CD4-positive, alpha-beta T cell treated with Interleukin-10 for 1 hour (primary cell): ENCODE data around the gene FARS2.

Source experiments
- DNase-seq: peaks from one replicate; pipeline ENCODE4 v3.0.0-alpha.2; 2020

FARS2 gene

DNA sequence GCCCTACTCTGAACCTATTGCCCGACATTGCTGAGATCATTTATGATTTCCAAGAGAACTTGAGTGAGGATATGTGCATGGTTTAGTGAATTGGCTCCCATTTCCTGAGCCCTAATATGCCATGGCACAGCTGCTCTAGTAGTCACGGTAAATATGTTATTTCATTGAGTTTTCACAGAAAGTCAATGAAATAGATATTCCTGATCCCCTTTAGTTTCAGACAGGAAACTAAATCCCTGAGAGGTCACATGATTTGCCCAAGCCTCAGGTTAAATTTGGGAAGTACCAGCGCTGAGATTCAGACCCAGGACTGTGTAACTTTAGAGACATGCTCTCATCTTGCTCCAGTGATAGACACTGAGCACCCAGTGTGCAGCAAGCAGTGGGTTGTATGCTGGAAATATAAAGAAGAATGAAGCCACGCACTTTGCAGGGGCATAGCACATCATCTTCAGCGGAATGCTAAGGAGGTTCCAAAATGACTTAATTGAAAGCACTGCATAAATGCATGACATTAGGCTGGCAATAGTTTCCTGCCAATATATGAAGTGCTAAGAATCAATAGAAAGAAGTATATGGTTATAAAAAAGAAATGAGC lies 70.6 kb downstream of the FARS2 start:
- DNase-seq = no peak

GRCh38 chr6:5333658-5334057 lies 72.3 kb downstream of the FARS2 start:
- DNase-seq = no peak

DNA sequence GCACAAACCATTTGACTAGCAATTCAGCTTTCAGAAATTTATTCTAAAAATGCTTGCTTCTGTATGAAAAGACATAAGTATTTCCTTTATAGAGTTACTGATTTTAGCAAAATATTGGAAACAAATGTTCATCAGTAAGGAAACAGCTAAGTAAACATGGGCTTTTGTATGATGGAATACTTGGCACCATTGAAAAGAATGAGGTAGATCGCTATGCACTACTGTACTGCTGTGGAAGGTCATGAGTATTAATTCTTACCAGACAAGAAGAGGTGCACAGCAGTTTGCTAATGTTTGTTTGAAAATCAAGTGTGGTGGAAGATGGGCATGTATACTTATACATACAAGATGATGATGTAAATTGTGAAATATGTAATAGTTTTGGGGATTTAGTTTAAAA lies 73.0 kb downstream of the FARS2 start:
- no peak for DNase-seq

DNA sequence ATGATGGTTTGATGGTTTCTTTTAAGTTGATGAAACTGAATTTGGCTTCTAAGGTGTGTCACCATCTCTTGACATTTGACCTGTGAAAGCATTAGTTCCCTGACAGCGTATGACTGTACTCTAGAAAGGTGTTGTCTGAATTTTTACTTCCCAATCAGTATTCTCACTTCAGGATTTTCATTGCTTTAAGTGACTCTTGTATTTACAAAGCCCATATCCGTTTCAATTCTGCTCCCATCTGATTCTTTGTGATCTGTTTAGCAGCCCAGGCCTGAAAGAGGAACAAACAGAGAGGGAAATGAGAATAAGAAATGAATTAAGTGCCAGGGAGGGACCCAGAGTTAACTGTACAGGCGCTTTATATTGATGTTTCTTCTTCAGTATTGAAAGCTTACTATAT lies 73.7 kb downstream of the FARS2 start:
- DNase-seq = no peak

DNA sequence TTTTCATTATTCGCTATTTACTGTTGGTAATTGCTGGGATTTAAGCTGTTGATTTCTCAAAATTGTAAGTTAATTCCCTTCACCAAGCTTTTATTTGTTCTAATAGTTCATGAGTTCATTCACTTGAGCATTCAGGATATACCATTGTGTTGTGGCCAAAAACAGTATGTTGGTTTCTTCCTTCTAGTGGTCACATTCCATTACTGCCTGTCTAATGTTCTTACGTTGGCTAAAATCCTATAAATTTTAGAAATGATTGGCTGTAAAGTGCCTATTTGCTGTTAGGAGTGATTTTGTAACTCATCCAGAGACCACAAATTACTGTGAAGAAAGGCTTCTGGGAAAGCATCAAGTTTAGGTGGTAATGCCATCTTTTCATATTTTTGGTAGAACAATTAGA lies 76.3 kb downstream of the FARS2 start:
- DNase-seq = no peak

- no peak for DNase-seq
These were observed 77.1 kb downstream of the FARS2 start for GRCh38 chr6:5338177-5338960.

- DNase-seq = no peak
These were observed 78.5 kb downstream of the FARS2 start for GRCh38 chr6:5339786-5340185.

GRCh38 chr6:5341845-5342244 lies 80.5 kb downstream of the FARS2 start:
- no peak for DNase-seq

- no peak for DNase-seq
These were observed 82.7 kb downstream of the FARS2 start for GRCh38 chr6:5343998-5344397.

DNA sequence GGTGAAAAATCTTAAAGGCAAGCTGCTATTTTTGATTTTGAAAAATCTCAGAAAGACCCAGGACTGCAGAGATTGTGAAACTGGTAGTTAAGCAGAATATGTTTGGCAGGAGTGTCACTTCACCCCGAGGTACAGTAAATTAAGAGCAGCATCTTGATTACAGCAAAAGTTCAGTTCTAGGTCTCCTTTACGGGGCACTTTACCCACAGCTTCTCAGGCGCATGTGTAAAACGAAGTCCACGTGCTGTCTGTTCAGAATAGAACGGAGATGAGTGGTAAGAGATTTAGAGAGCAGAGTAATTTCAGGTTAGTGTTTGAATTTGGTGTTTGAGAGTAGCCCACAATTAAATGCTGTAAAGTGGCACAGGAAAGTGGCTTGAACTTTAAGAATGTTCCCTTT lies 84.0 kb downstream of the FARS2 start:
- DNase-seq = no peak

- no peak for DNase-seq
These were observed 90.4 kb downstream of the FARS2 start for GRCh38 chr6:5351552-5352210.

GRCh38 chr6:5353971-5354370 lies 92.7 kb downstream of the FARS2 start:
- DNase-seq = no peak

- no peak for DNase-seq
These were observed 96.2 kb downstream of the FARS2 start for GRCh38 chr6:5357486-5357885.

DNA sequence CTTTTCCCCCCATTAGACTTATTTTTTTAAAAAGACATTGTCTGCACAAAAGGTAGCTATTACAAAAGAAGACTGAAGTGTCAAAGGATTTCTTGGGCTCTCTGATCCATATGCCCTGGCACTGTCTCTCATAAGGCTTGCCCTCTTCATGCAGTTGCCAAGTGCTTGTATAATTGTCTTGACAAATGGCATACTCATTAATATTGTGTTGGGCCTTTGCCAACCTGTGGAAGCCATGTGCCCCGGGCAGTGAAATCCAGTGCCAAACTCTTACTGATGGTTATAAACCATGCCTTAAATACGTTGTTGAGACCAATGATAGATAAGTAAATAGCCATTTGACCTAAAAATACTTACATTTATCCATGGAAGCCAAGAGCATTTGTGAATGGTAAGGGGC lies 98.1 kb downstream of the FARS2 start:
- DNase-seq = no peak

DNA sequence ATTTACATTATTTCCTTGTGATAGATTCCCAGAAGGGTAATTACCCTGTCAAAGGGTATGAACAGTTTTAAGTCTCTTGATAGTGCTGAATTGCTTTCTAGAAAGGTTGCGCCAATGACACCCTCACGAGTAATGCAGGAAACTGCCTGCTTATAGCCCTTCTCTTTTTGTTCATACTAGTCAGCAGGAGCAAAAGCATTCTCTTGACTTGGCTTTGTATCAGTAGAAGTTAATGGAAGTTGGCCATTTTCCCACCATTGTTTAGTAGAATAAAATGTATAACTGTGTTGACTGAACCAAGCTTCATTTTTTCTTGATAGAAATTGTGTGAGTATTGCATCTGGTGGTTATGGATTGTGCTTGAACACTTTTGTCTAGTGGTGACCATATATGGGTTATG lies 100.1 kb downstream of the FARS2 start:
- DNase-seq = no peak

- DNase-seq = no peak
These were observed 104.3 kb downstream of the FARS2 start for GRCh38 chr6:5365436-5366195.

- no peak for DNase-seq
These were observed 105.6 kb downstream of the FARS2 start for GRCh38 chr6:5366941-5367340.

DNA sequence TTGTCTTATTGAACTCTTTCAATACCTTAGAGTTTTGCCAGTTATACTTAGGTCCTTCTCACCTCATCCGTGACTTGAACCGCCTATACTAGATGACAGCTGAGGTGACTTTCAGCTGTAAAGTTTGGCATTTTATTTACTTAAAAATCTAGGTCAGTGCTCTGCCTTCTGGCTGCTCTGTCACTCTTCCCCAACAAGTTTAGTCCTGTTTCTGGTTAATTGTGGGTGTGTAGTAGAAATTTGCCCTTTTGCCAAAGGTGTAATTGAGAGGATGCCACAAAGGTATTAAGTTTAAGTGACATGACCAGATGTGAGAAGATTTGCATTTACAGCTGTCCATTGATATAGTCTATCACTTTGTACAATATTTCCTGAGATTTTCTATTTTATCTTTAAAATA lies 106.2 kb downstream of the FARS2 start:
- no peak for DNase-seq

- no peak for DNase-seq
These were observed 112.1 kb downstream of the FARS2 start for GRCh38 chr6:5373430-5373829.

- DNase-seq = no peak
These were observed 117.0 kb downstream of the FARS2 start for GRCh38 chr6:5378331-5378730.

DNA sequence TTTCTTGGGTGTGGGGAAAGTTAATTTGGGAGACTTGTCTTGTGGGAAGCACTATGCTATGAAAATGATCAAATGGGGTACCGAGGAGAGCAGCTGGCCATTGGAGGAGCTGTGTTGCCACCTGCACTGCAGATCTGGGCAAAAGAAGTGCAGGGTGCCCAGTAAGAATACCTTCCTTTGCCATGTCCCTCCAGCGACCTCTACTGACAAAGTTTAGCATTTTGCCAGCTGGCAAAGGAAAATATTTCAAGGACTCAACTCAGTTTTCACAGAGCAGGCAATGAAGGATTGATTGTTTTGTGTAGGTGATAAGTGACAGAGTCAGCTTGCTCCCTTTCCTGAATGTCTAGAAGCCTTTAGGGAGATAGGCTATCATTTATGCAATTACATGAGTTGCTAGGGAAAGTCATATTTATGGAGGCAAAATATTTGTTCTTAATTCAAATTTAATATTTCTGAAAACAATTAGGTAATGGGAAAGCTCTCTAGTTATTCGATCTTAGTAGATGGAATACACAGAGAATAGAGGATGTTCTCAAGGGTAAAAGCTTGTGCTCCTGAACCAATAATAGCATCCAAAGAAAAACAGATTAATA lies 118.4 kb downstream of the FARS2 start:
- DNase-seq = no peak

GRCh38 chr6:5383856-5384255 lies 122.5 kb downstream of the FARS2 start:
- DNase-seq = no peak

- DNase-seq = no peak
These were observed 123.0 kb downstream of the FARS2 start for GRCh38 chr6:5384276-5384675.
